HG03354 (cell line): ENCODE results near the gene C13orf46.
"Not testable (repeated sequence)": the region's sequence is repeated elsewhere in the genome, so short reads cannot be mapped to it uniquely, and the experiment has no call there.

ENCODE experiments used
- ATAC-seq: cut with Tn5 transposase; IDR thresholded peaks from one replicate; pipeline ENCODE4 v1.9.1; 2021; ENCODE audit warnings: mild to moderate bottlenecking; ENCODE audit not compliant: unreplicated experiment, poor library complexity, severe bottlenecking

Gene C13orf46

DNA sequence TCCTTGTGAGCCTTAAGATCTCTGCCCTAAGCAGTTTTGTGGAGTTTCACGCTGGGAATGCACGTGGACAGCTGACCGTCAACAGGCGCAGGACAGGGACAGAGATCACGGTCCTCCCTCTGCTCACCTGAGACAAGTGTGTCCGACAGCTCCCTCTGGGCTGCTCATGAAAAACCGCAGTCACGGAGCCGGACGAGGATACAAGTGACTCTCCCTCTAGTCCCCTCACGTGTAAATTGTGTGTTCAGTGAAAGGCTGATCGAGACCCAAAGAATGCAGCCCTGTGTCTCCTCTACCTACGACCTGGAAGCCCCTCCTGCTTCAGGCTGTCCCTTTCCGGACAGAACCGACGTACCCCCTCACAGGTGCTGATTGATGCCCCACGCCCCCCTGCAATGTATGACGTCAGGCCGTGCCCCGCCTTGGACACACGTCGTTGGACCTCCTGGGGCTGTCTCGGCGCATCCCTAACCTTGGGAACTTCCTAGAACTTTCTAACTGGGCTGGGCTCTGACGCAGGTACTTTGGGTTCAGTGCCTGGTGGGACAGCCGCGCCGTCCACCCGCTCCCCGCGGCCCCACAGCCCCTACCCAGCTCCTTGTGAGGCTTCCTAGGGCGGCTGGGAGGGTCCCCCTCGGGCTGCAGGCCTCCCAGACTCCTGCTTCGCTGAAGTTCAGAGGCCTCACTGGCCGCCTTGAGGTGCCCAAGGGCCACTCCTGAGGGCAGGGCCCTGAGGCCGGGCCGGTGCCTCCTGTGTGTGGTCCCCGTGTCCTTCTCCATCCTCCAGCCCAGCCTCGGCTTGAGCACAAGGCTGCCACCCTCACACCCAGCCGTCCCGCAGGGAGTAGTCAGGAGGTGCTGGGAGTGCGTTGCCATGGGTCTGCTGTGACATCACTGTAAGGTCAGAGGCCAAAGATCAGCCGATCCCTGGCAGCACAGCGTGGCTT, at the start of gene C13orf46:
C13orf46 (minus strand) TSS at position 859 of the 947 bp plus-strand sequence; CDS start at position 780, 79 bp downstream.
- ATAC-seq: no peak

DNA sequence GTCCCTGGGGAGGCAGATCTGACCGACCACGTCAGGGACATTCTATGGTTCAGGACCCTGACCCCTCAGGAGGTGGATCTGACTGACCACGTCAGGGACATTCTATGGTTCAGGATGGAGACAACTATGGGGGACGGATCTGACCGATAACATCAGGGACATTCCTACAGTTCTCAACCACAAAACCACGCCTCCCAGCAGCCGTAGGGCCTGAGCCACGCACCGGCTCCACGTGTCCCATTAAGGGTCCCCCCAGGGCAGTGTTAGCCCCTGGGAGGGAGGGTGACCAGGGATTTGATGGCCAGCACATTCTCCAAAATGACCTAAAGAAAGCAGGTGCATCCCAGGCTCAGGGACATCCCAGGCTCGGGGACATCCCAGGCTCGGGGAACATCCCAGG, 49.0 kb upstream of the C13orf46 start:
- no peak for ATAC-seq

DNA sequence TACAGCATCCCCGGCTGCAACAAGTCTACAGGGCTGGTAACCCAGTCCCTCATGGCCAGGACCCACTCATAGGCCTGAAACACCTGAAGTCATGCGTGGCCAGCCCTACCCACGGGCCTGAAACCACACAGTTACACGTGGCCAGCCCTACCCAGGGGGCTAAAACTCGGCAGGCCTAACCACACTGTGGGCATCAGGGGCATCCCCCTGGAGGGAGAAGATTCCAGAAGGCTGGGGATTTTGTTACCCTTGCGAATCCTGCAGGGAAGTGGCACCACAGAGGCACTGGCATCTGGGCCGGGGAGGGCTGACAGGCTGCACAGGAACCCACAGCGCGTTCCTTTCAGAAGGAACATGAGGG, 48.4 kb upstream of the C13orf46 start:
- ATAC-seq: no peak

DNA sequence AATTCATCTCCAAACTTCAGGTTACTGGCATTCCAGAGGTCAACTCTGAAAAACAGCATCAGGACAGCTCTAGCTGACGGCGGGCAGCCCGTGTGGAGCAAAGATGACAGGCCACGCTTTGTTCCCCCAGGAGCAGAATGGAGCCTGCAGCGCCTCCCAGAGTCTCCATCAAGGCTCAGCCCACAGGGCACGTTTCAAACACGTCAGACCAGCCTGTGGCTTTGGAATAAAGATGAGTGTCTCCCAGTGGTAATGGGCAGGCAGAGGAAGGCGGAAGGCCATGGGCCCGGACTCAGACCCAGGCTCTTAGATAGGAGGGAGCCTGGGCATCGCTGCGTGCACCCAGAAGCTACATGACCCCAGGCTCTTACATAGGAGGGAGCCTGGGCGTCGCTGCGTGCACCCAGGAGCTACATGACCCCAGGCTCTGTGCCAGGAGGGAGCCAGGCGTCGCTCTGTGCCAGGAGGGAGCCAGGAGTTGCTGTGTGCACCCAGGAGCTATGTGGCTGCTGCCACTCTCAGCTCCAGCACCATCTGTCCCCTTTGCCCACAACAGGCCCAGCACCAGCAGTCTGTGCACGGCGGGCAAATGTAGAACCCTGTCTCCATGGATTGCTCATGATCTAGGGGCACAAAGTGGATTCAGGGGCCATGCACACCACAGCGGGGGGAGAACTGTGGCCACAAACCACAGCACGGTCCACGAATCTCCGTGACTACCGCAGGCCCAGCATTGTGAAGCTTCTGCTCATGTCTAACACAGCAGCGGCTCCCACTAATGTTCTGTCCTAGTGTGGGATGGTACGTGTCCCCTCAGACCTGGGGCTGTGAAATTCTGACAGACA, 47.8 kb upstream of the C13orf46 start:
- no peak for ATAC-seq

DNA sequence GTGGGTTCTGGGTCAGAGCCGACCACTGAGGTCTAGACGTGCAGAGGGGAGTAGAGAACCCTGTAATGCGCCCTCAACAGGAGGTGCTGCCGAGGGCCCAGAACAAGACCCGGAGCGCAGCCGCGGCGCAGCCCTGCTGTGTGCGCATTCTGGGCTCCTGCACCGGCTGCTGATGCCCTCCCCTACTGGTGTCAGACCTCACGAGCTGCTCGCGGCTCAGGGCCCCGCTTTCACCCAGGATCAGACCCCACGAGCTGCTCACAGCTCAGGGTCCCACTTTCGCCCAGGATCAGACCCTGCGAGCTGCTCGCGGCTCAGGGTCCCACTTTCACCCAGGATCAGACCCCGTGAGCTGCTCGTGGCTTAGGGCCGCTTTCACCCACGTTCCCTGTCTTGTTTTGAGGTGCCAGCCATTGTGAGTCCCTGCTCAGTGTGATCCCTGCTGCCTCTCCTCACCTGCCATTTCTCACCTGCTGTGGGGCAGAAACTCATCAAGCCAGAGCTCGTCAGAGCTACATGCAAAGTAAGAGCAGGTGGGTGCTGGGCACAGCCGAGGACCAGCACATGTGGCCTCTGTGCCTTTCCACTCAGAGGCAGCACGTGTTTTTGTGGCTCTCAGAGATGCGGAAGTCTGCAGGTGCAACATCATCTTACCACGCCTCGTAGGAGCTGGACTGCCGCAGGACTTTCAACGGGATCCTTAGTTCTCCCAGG, 47.0 kb upstream of the C13orf46 start:
- ATAC-seq: no peak

DNA sequence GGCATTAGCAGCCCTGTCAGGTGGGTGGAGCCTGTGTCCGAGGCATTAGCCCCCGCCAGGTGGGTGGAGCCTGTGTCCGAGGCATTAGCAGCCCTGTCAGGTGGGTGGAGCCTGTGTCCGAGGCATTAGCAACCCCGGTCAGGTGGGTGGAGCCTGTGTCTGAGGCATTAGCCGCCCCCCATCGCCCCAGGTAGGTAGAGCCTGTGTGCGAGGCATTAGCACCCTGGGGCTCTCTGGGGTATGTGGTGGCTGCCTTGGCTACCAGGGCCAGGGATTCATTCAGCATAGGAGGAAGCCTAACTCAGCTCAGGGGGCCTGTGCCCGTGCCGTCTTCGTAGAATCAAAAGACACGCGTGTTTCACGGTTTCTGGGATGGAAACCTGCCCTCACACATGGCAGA, 46.3 kb upstream of the C13orf46 start:
- ATAC-seq: not testable (repeated sequence)

DNA sequence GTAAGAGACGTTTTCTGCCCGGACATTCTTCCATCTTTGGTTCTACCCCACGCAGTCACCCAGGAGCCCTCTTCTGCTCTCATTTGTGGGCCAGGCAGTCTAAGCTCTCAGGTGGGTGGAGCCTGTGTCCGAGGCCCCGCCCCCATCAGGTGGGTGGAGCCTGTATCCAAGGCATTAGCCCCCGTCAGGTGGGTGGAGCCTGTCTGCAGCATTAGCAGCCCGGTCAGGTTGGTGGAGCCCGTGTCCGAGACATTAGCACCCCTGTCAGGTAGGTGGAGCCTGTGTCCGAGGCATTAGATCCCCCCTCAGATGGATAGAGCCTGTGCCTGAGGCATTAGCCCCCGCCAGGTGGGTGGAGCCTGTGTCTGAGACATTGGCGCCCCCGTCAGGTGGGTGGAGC, 45.5 kb upstream of the C13orf46 start:
- ATAC-seq: no peak

DNA sequence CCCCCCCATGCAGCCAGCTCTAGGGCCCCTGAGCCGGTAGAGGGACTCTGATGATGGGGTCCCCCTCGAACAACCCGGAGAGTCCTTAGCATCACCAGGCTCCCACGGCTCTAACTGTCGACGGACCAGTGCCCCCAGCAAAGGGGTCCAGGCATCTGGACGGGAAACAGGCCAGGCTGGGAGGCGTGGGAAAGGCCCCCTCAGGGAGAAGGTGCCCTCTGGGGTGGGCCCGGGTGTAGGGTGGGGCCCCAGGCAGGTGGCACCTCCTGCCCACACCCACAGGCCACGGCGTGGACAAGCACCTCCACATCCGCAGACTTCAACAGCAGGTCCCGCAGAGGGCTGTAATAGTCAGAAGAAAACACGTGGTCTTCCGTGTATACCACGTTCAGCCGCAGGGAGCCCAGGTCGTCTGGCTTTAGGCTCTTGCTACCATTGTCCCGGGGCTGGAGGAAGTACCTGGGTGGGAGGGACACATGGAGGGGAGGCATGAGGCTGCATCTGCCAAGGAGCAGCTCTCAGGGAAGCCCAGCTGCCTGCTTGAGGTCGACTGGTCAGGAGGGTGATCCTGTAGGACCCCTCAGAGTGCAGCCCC, 44.7 kb upstream of the C13orf46 start:
- ATAC-seq: no peak

DNA sequence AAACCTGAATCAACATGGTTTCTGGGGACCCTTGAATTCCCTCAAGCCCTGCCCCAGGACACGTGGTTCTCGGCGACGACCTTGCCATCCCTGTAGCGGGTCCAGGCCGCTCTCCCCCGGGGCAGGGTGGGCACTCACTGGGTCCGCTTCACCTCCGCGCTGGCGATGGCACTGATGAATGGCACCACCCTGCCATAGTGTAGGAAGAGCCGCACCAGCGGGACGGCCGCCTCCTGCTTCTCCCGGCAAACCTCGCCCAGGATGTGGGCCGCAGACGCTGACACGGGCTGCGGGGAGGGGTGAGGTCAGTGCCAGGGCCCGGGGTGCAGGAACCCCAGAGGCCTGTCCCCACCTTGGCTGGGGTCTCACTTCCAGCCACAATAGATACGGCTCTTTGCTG, 44.1 kb upstream of the C13orf46 start:
- ATAC-seq: no peak

DNA sequence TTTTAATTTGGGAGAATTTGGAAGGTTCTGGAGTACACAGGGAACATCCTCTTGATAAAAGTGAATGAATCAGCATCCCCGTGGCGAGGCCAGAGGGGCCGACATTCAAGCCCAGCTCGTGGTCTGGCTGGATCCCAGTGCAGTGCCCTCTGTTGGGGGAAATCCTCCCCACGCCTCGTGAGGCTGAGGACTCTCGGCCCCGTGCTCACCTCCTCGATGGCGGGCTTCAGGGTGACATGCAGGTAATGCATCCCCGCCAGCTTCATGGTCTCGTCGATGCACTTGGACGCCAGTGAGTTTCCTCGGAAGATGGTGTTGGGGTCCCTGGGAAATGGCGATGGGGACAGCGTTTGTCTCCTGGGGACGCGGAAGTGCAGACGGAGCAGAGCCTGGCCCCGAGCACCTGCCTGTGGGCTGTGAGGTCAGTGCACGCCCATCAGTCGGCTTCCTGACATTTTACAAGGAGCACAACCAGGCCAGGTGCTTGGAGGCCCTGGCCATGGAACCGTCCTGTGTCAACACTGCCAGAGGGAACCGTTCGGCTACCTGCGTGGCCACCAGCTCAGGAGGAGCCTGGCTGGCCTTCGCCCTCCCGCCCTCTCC, 43.3 kb upstream of the C13orf46 start:
- ATAC-seq: no peak

DNA sequence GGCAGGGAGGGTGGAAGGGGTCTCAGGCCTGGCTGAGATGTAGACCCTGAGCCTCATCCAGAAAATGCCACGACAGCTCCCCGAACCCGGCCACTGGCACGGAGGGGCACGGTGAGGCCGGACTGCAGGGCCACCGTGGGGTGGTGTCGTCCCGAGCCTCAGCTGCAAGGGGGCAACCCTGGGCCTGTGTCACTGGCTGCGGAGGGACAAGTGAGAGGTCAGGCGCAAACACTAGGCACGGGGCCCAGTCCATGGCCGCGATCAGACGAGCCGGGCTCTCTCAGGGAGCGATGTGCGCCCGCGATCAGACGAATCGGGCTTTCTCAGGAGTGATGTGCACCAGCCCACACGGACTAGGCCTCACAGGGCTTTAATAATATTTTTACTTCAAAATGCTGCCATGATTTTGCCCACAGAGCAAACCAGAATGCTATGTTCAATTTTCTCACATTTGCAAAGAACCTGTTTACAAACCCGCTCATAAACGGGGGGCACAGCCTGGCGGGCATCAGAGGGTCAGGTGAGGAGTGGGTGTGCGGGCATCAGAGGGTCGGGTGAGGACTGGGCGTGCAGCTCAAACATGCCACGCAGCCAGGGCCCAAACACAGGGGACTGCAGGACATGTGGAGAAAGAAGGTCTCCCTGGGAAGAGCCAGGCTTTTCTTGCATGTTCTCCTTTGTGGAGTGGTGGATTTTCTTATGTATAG, 42.6 kb upstream of the C13orf46 start:
- no peak for ATAC-seq

DNA sequence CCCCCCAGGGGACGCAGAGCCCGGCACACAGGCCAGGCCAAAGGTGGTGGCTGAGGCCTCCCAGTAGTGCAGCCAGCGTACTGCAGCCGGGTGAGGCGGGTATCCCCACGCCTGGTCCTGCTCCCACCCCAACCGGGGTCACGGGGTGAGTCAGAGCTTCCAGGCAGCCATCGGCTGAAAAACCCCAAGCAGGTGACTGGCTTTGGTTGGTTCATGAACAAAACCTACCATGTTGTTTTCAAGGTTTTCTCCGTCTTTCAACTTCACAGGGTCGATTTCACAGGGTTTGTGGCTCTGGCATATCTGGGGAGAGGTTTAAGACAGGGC, 42.1 kb upstream of the C13orf46 start:
- no peak for ATAC-seq

DNA sequence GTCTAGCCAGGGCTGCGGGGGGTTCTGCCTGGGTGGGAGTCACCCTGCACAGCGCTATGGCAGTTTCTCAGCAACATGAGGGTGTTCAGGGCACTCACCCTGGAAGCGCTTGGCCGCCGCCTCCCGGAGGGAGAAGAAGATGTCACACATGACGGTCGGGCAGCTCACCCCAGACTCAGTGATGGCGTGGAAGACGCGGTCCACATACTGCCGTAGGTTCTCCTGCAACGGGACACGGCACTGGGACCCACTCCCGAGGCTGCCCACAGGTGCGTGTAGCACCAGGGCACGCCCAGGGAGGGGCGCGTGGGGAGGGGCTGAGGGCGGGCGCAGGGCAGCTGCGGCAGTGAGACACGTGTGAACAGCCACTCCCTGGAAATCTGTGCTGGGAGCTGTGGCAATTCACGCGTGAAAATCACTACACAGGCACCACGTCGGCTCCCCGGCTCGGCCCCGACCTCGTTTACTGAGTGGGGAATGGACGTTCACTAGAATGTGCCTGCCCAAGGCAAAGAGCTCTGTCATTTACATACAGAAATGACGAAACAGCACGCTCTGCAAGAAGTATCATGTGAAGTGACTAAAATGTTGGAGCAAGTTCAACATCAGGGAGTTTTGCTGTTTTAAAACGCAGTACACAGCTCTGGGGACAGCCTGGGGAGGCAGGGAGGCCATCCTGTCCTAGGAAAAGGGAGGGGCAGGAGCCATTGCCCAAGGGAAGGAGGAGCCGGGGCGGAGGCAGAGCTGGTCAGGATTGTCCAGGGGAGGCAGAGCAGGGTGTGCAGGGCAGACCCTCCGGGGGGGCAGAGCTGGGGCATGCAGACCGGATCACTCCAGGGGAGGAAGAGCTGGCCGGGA, 41.5 kb upstream of the C13orf46 start:
- no peak for ATAC-seq

DNA sequence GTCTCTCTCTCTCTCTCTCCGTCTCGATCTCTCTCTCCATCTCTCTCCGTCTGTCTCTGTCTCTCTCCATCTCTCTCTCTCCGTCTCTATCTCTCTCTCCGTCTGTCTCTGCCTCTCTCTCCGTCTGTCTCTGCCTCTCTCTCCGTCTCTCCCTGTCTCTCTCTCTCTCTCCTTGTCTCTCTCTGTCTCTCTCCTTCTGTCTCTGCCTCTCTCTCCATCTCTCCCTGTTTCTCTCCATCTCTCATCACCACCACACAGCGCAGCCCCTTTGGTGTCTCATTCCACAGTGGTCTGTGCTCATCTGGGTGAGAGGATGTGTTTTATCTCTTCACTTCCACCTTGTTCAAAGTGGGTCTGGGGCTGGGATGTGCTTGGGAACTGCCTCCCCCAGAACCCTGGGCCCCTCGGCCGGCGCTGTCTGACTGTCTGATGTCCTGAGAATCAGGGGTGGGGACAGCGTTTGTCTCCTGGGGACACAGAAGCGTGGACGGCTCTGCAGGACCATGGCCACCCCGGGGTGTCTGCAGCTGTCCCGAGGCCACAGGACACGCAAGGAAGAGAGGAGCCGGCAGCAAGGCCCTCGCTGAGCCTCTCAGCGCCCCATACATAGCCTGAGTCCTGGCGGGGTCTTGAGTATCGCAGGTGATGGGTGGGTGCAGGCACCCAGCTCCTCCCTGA, 40.2 kb upstream of the C13orf46 start:
- ATAC-seq: no peak

DNA sequence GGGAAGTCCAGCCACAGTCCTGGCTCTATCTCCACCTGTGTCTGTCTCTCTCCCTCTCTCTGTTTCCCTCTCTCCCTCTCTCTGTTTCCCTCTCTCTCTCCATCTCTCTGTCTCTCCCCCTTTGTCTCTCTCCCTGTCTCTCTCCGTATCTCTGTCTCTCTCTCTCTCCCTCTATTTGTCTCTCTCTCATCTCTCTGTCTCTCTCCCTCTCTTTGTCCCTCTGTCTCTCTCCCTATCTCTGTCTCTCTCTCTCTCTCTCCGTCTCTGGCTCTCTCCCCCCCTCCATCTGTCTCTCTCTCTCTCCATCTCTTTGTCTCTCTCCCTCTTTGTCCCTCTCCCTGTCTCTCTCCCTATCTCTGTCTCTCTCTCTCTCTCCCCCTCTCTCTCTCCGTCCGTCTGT, 39.5 kb upstream of the C13orf46 start:
- ATAC-seq: no peak

DNA sequence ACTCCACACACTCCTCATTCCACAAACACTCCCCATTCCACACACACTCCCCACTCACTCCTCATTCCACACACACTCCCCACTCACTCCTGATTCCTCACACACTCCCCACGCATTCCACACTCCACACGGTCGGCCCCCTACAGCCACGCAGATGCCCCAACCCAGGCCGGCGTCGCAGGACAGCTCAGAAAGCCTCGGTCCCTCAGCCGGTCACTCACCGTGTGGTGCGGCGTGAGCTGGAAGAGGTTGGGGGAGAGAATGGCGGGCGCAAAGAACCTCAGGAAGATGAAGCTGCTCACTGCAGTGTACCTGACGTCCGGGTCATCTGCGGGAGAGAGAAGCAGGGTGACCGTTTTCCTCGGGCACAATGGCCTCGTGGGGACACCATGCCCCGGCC, 39.0 kb upstream of the C13orf46 start:
- ATAC-seq: no peak

DNA sequence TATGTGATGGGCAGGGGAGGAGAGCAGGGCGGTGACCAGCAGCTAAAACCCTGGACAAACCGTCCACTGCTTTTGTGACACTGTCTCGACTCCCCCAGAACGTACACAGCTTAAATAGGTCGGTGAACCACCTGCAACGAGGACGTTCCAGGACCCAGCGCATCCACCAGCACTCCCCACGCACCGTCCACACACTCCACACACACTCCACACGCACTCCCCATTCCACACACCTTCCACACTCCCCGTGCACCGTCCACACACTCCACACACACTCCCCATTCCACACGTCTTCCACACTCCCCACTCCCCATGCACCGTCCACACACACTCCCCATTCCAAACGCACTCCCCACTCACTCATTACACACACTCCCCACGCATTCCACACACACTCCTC, 38.3 kb upstream of the C13orf46 start:
- ATAC-seq: no peak

DNA sequence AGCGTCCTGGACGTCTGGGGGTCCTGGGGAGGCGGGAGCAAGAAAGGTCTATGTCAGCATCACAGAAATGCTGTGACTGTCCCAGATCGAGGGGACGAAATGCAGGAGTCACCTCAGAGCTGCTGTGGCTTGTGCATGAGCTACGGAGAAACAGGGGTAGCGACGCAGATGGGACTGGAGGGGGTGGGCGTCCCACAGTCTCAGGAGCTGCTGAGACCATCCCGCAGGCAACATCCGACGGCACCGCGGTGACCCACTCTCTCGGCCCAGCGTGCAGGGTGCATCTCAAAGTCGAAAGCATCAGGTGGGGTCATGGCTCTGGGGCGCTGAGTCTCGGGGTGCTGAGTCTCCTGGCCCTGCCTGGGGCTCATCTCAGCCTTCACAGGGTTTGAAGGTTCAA, 37.4 kb upstream of the C13orf46 start:
- no peak for ATAC-seq
